Fibroblast of skin of right biceps (primary cell): ENCODE results near the gene DMXL1.

Experiments
- DNase-seq: peaks from one replicate; pipeline ENCODE4 v3.0.0-alpha.2; 2013

The DMXL1 gene

GRCh38 chr5:119291056-119291455, 220.2 kb downstream of the DMXL1 start:
- no peak for DNase-seq

GRCh38 chr5:119291877-119292276, 221.0 kb downstream of the DMXL1 start:
- no peak for DNase-seq

GRCh38 chr5:119292701-119293515, 222.0 kb downstream of the DMXL1 start:
- DNase-seq: no peak

- no peak for DNase-seq
Observed at GRCh38 chr5:119293516-119293829, 222.6 kb downstream of the DMXL1 start.
